ENCODE results near the gene CD1E. TPM values are rescaled to one million over a fixed set of nuclear protein-coding genes. Genes with fewer than 3 reads are reported as not detected.

The CD1E gene
- total RNA-seq, 2 donors from 2014 or later = not detected

GRCh38 chr1:158396646-158397045, 43.0 kb downstream of the CD1E start:
- peaks cover 22% of the 10 kb centered on the region for H3K27me3 Mint-ChIP-seq
- no peak overlapping the region for H3K27ac Mint-ChIP-seq
- no peaks in the 10 kb centered on the region for H3K9me3 Mint-ChIP-seq
- H3K36me3 Mint-ChIP-seq (ENCODE audit: low read depth) = no peaks in the 10 kb centered on the region
- no peaks in the 10 kb centered on the region for H3K4me1 Mint-ChIP-seq
- no peak overlapping the region for H3K4me3 Mint-ChIP-seq
- no peak for ATAC-seq (replicated peaks)

- H3K36me3 Mint-ChIP-seq (ENCODE audit: low read depth) = no peaks in the 10 kb centered on the region
- H3K4me3 Mint-ChIP-seq = no peak within 1 kb of the TSS
- H3K27me3 Mint-ChIP-seq = peaks cover 20% of the 10 kb centered on the region
- H3K9me3 Mint-ChIP-seq = no peaks in the 10 kb centered on the region
- no peak within 1 kb of the TSS for H3K27ac Mint-ChIP-seq
- ATAC-seq (replicated peaks) = no peak
- no peaks in the 10 kb centered on the region for H3K4me1 Mint-ChIP-seq
Measured at GRCh38 chr1:158398818-158399514, 45.3 kb downstream of the CD1E start, which contains the start of gene OR10T2. Gene OR10T2 (minus strand): TSS chr1:158399466. CDS start chr1:158399466, 0 bp downstream.

- H3K36me3 Mint-ChIP-seq (ENCODE audit: low read depth) = no peaks in the 10 kb centered on the region
- H3K4me1 Mint-ChIP-seq = no peaks in the 10 kb centered on the region
- H3K9me3 Mint-ChIP-seq = no peaks in the 10 kb centered on the region
- H3K27ac Mint-ChIP-seq = no peak overlapping the region
- no peak for ATAC-seq (replicated peaks)
- peaks cover 24% of the 10 kb centered on the region for H3K27me3 Mint-ChIP-seq
- no peak overlapping the region for H3K4me3 Mint-ChIP-seq
Measured at GRCh38 chr1:158400871-158401270, 47.2 kb downstream of the CD1E start.

GRCh38 chr1:158407092-158407491, 53.4 kb downstream of the CD1E start:
- peaks cover 16% of the 10 kb centered on the region for H3K27me3 Mint-ChIP-seq
- no peak for ATAC-seq (replicated peaks)
- H3K27ac Mint-ChIP-seq = no peak overlapping the region
- H3K4me1 Mint-ChIP-seq = no peaks in the 10 kb centered on the region
- H3K36me3 Mint-ChIP-seq (ENCODE audit: low read depth) = no peaks in the 10 kb centered on the region
- no peak overlapping the region for H3K4me3 Mint-ChIP-seq
- H3K9me3 Mint-ChIP-seq = no peaks in the 10 kb centered on the region

Other genes starting within 250 kb of the CD1E start
- gene CD1D, start 173.0 kb upstream of the CD1E start, total RNA-seq = not detected
- gene CD1A, start 99.5 kb upstream of the CD1E start, total RNA-seq = not detected
- gene CD1C, start 64.0 kb upstream of the CD1E start, total RNA-seq = not detected
- not detected for gene CD1B, start 22.4 kb upstream of the CD1E start, total RNA-seq
- not detected for gene OR10T2, start 45.6 kb downstream of the CD1E start, total RNA-seq
- gene OR10K2, start 72.3 kb downstream of the CD1E start, total RNA-seq = not detected
- gene OR10K1, start 107.9 kb downstream of the CD1E start, total RNA-seq = not detected
- gene OR10R2, start 118.3 kb downstream of the CD1E start, total RNA-seq = not detected
- gene OR6Y1, start 200.5 kb downstream of the CD1E start, total RNA-seq = not detected
- gene OR6P1, start 216.7 kb downstream of the CD1E start, total RNA-seq = not detected
- not detected for gene OR10X1, start 226.0 kb downstream of the CD1E start, total RNA-seq